Fibroblast of lung (primary cell): ENCODE results near the gene POLD1.

Source experiments
- EZH2 ChIP-seq: IDR thresholded peaks from 2 replicates; pipeline ENCODE4 v1.5.1; 2012; ENCODE audit warnings: low read length, control low read depth, mild to moderate bottlenecking; ENCODE audit errors: missing control alignments
- TF ChIP-seq, protein P1 (sequence below), 2 donors: IDR thresholded peaks in 1 of 2; conservative IDR thresholded peaks in 1 of 2; 1 replicate in 1 of 2; 2 replicates in 1 of 2; pipeline ENCODE4 v1.5.1; 2011 to 2012; ENCODE audit warnings: low read length in 2 of 2, control low read depth in 1 of 2, inconsistent platforms in 1 of 2, low read depth in 1 of 2, mild to moderate bottlenecking in 1 of 2

GRCh38 chr19:50412419-50412818, 28.3 kb downstream of the POLD1 start:
- TF ChIP-seq, protein P1, sequence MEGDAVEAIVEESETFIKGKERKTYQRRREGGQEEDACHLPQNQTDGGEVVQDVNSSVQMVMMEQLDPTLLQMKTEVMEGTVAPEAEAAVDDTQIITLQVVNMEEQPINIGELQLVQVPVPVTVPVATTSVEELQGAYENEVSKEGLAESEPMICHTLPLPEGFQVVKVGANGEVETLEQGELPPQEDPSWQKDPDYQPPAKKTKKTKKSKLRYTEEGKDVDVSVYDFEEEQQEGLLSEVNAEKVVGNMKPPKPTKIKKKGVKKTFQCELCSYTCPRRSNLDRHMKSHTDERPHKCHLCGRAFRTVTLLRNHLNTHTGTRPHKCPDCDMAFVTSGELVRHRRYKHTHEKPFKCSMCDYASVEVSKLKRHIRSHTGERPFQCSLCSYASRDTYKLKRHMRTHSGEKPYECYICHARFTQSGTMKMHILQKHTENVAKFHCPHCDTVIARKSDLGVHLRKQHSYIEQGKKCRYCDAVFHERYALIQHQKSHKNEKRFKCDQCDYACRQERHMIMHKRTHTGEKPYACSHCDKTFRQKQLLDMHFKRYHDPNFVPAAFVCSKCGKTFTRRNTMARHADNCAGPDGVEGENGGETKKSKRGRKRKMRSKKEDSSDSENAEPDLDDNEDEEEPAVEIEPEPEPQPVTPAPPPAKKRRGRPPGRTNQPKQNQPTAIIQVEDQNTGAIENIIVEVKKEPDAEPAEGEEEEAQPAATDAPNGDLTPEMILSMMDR (conservative IDR thresholded peaks at IDR 0.05 in 1 of 2, IDR thresholded peaks at IDR 0.05 in 1 of 2; ENCODE audit: low read depth in 1 of 2, low read length in 2 of 2): no peak
- TF ChIP-seq EZH2: no peak
